ENCODE results near the gene CCIN. TPM values are rescaled to one million over a fixed set of nuclear protein-coding genes. Genes with fewer than 3 reads are reported as not detected.
"Not testable (repeated sequence)": the region's sequence is repeated elsewhere in the genome, so short reads cannot be mapped to it uniquely, and the experiment has no call there.

Gene CCIN
- polyA plus RNA-seq, 1 donor = 0.42 TPM

DNA sequence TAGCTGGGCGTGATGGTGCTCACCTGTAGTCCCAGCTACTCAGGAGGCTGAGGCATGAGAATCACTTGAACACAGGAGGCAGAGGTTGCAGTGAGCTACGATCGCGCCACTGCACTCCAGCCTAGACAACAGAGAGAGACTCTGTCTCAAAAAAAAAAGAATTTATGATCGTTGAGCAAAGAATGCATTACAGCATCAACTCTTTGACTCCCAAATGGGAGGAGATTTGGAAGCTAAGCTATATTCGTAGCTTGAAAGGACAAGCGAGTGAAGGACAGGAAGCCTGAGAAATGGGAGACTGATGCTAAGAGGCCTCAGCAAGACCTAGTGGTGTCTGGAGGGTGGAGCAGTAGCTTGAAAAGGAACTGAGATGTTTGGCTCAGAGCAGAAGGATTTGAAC lies 10.3 kb upstream of the CCIN start:
- DNase-seq = no peak

DNA sequence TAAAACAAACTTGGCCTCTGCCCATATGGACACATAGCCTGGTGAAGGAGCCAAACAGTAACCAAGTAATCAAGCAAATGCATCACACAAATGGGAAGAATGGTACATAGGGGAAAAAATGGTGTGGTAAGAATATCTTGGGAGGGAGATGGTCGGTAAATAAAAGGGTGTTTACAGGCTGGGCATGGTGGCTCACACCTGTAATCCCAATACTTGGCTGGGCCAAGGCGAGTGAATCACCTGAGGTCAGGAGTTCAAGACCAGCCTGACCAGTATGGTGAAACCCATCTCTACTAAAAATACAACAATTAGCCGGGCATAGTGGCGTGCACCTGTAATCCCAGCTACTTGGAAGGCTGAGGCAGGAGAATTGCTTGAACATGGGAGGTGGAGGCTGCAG lies 9.7 kb upstream of the CCIN start:
- DNase-seq = not testable (repeated sequence)

DNA sequence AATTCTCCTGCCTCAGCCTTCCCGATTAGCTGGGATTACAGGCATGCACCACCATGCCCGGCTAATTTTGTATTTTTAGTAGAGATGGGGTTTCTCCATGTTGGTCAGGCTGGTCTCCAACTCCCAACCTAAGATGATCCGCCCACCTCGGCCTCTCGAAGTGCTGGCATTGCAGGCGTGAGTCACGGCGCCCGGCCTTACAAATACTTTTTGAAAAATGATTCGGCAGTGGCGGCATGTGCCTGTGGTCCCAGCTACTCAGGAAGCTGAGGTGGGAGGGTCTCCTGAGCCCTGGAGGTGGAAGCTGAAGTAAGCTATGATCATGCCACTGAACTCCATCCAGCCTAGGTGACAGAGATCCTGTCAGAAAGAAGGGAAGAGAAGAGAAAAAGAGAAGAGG lies 9.1 kb upstream of the CCIN start:
- DNase-seq = not testable (repeated sequence)

DNA sequence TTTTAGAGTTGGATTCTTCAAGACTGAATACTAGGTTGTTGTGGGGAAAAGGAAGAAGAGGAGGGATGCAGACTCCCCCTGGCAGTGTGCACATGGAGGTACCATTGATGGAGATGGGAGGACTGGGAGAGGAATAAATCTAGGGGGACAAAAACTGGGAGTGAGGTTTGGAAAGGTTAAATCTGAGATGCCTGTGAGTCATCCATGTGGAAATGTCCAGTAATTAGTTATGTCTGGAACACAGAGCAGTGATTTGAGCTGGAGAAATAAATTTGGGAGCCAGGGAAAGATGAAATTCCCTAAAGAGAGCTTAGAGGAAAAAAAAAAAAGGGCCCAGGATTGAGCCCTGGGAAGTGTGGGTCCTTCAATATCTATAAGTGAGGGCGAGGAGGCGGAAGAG lies 8.0 kb upstream of the CCIN start:
- no peak for DNase-seq

DNA sequence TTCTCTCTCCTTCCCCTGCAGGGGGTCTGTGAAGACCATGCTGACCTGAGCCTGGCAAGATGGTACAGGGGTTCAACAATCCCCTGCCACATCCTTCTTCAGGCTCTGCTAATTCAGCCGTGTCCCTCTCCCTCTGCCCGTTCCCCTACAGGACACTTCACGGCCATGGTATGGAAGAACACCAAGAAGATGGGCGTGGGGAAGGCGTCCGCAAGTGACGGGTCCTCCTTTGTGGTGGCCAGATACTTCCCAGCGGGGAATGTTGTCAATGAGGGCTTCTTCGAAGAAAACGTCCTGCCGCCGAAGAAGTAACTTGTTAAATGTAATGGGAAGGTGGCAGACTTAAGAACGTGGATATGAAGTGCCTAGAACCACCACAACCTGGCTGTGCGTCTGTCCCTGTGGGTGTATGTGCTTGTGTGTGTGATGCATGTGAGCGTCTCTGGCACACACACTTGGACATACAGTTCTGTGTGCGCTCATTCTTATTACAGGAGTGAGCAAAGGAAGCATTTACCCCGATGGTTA lies 6.9 kb upstream of the CCIN start:
- DNase-seq = no peak

DNA sequence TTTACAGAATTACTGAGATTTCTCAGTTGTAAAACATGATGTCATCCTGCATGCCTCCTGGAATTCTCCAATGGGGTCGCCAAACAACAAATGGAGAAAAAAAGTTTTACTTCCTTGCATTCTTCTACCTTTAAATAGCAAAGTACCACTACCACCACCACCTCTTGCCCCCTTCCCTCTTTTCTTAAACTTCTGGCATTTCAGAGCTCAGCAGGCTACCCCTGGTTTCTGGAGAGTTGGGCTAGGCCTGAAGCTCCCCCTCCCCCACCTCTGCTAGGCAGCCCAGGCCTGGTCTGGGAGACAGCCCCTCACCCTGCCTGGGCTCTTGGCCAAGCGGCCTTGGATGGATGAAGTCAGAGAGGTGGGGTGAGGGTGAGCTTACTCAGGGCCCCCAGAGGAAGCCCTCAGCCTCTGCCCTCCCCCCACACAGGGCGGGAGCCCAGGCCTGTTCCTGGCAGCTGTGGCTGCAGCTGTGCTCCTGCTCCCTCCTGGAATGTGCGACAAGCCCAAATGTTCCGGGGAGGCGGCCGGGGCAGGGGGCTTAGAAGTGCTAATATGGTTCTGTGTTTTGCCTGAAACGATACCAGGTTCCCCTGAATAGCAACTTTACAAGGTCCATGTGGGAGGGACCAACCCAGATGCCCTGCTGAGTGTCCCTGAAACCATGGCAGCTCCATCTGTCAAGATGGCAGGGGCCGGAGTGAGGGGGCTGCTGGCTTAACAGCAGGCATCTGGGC lies 6.0 kb upstream of the CCIN start:
- DNase-seq = peak; percentile 89

DNA sequence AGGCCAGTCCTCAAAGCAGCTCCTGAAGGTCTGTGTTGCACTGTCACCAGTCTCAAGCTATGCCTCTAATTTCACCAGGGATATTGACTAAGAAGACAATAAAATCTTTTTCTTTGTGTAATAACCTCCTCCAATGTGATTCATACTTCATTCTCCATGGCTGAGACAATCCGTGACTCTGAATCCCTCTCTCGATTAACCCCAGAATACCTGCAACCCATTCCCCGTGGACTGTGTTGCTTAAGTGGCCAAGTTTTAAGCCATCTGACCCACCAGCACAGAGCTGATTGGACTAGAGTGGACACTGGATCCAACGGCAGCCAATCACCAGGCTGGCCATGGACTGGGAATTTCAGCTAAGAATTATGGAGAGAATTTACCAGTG lies 5.4 kb upstream of the CCIN start:
- DNase-seq = no peak

DNA sequence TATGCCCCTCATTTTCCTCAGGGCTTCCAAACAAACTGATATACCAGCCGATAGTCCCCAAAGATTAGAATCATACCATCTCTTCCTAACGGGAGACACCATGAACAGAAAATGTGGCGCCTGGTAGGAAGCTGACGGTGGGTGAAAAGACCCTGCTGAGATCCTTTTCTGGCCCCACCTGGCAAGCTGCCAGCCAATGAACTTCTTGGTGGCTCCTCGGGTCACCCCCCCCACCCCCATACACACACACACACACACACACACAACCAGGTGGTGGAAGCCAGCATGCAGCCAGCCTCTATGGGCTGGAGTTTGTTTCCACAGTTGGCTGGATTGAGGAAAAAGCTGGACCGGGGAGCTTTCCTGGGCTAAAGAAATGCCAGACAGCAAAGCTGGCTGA lies 4.8 kb upstream of the CCIN start:
- no peak for DNase-seq

DNA sequence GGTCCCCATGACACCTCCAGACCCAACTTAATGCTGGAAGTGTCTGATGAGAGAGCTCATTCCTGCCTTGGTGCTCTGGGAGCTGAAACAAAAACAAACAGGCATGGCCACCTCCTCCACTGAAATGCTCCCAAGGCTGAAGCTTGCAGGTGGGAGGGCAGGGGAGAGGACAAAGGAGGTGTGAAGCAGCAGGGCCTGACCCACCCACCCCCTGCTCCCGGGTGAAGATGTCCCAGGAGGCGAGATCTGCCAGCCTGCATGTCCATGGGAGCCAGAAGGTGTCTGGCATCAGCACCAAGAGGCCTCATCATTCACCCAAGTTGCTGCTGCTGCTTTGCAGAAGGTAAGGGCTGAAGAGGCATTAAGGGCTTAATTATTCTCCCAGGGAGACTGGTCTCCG lies 4.2 kb upstream of the CCIN start:
- DNase-seq = no peak

DNA sequence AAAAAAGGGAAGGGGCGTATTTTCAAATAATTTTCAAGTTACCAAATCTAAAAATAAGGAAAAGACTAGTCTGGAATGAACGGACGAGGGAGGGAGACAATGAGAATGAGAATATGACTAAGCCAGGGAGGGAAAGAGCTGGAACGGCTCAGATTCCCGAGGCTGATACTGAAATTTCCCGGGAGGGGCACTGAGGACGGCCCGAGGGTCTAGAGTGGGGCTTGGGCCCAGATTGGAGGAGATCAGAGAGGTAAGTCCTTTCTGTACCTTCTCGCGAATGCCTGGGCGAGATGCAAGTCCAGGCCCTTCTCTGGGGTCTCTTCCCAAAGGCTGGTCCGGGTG lies 3.4 kb upstream of the CCIN start:
- DNase-seq = no peak

DNA sequence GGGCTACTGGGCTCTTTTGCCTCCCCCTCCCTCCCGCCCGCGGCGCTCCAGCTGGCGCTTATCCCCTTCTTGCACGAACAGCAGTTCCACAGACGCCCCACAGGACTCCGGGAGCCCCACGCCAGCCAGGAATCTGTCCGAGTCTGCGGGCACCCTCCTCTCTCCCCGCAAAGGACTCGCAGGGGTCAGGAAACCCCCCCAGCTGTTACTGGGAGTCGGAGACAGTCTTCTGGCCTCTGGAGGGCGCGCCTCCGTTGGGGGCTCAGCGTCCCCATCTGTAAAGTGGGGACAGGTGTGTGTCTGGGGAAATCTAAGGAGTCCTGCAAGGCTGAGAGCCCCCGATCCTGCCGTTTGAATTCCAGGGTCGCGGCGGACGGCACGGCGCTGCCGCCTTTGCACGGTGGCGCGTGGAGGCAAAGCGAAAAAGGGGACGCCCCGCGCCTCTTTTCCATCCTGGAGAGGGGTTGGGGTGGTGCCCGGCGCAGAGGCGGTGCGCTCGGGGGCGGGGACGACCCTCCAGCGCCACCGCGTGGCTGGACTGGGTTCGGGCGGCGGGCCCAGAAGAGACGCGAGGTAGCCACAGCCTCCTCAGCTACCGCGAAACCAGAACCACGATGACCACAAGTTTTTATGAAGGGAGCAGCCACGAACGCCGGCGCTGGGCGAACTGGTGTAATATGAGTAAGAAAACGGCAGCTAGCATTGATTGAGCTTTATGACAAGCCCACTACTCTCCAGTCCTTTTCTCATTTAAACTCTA lies 2.8 kb upstream of the CCIN start:
- DNase-seq = no peak

DNA sequence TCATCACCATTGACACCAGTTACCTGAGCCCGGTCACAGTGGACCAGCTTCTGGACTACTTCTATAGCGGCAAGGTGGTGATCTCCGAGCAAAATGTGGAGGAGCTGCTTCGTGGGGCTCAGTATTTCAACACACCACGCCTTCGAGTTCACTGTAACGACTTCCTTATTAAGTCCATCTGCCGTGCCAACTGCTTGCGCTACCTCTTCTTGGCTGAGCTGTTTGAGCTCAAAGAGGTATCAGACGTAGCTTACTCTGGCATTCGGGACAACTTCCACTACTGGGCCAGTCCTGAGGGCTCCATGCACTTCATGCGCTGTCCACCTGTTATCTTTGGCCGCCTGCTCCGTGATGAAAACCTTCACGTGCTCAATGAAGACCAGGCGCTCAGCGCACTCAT lies 520 bp downstream of the CCIN start:
- DNase-seq = no peak

DNA sequence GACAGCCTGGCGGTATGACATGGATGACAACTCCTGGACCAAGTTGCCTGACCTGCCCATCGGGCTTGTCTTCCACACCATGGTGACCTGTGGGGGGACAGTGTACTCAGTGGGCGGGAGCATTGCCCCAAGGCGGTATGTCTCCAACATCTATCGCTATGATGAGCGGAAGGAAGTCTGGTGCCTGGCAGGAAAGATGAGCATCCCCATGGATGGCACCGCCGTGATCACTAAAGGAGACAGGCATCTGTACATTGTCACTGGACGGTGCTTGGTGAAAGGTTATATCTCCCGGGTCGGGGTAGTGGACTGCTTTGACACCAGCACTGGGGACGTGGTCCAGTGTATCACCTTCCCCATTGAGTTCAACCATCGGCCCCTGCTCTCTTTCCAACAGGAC lies 1.3 kb downstream of the CCIN start:
- DNase-seq = no peak

DNA sequence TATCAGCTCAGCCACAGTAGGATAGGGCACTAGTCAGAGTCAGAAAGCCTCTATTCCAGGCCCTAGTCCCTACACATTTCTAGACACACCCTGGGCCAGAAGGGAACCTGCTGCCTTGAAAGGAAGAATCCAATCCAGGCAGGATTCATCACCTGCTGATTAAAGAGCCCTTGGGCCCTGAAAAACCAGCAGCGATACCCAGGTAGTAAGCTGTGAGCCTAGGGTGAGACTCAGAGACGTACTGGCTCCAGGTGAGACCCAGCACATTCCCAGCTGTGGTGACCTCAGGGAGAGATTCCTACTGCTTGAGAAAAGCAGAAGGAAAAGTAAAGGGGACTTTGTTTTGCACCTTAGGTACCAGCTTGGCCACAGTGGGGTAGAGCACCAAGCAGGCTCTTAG lies 4.7 kb downstream of the CCIN start:
- no peak for DNase-seq

DNA sequence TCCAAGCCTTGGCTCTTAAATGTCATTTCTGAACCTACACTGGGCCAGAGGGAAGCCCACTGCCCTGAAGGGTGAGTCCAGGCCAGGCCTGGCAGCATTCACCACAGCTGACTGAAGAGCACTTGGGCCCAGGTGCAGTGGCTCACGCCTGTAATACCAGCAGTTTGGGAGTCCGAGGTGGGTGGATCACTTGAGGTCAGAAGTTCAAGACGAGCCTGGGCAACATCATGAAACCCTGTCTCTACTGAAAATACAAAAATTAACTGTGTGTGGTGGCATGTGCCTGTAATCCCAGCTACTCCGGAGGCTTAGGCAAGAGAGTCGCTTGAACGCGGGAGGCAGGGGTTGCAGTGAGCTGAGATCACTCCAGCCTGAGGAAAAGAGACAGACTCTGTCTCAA lies 5.1 kb downstream of the CCIN start:
- no peak for DNase-seq

DNA sequence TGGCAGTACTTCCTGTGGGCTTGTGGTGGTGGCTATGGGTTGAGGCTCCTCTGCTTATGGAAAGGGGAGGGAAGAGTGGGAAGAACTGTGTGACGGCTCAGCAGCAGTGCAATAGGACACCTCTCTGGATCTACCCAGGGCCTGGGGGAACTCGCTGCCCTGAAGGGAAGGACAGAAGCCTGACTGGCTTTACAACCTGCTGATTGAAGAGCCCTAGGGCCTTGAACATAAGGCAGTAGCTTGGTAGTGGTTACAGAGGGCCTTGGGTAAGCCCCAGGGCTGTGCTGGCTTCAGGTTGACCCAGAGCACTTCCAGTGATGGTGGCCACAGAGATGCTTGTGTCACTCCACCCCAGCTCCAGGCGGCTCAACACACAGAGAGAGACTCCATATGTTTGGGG lies 5.5 kb downstream of the CCIN start:
- DNase-seq = no peak

DNA sequence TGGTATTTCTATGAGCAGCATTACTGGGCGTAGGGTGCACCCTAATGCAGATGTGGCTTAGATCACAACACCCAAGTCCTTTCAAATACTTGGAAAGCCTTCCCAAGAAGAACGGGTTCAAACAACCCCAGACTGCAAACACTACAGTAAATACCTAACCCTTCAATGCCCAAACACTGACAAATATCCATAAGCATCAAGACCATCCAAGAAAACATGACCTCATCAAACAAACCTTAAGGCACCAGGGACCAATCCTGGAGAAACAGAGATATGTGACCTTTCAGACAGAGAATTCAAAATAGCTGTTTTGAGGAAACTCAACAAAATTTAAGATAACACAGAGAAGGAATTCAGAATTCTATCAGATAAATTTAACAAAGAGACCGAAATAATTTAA lies 6.0 kb downstream of the CCIN start:
- DNase-seq = not testable (repeated sequence)

DNA sequence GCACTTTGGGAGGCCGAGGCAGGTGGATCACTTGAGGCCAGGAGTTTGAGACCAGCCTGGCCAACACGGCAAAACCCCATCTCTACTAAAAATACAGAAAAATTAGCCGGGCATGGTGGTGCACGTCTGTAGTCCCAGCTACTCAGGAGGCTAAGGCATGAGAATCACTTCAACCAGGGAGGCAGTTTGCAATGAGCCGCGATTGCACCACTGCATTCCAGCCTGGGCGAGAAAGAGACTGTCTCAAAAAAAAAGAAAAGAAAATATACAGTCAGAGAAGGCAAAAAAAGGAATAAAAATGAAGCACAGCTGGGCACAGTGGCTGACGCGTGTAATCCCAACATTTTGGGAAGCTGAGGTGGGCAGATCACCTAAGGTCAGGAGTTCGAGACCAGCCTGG lies 7.3 kb downstream of the CCIN start:
- not testable (repeated sequence) for DNase-seq

DNA sequence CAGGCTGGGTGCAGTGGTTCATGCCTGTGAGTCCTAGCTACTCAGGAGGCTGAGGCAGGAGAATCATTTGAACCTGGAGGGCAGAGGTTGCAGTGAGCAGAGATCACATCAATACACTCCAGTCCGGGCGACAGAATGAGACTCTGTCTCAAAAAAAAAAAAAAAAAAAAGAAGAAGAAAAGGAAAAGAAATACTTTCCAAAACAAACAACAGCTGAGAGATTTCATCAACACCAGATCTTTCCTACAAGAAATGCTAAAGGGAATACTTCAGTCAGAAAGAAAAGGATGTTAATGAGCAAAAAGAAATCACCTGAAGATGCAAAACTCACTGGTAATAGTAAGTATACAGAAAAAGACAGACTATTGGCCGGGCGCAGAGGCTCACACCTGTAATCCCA lies 8.4 kb downstream of the CCIN start:
- no peak for DNase-seq

DNA sequence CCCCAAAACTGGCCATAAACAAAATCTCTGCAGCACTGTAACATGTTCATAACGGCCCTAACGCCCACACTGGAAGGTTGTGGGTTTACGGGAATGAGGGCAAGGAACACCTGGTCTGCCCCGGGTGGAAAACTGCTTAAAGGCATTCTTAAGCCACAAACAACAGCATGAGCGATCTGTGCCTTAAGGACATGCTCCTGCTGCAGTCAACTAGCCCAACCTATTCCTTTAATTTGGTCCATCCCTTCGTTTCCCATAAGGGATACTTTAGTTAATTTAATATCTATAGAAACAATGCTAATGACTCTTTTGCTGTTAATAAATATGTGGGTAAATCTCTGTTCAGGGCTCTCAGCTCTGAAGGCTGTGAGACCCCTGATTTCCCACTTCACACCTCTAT lies 11.1 kb downstream of the CCIN start:
- not testable (repeated sequence) for DNase-seq

DNA sequence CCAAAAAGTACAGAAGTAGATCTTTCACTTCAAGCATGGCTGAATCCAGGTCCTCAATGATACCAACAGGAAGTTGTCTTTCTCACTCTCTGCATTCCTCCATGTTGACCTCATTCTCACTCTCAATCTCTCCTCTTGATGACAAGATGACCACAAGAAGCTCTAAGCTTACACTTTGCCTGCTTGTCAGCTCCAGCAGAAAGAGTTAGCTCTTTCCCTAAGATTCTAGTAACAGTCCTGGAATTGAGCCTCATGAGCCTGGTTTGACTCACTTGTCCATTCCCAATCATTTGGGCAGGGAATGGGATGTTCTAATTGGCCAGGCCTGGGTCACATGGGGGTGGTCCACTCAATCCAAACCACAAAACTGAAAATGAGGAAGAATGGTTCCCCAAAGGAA lies 18.2 kb downstream of the CCIN start:
- DNase-seq = no peak

DNA sequence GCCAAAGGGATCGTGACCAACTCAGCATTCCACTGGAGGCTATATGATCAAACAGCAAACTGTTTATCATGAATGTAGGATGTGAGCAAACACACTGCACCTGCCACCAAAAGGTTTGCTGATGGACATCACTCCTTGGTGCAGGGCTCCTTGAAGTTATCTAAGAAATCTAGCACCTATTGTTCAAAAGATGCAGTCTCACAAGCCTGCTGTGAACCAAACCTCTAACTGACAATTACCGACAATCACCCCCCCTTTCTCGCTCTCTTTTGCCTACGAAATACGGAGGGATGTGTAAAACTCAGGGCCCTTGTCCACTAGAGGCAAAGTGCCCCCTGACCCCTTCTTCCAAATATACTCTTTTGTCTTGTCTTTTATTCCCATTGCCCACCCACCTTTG lies 19.0 kb downstream of the CCIN start:
- no peak for DNase-seq

DNA sequence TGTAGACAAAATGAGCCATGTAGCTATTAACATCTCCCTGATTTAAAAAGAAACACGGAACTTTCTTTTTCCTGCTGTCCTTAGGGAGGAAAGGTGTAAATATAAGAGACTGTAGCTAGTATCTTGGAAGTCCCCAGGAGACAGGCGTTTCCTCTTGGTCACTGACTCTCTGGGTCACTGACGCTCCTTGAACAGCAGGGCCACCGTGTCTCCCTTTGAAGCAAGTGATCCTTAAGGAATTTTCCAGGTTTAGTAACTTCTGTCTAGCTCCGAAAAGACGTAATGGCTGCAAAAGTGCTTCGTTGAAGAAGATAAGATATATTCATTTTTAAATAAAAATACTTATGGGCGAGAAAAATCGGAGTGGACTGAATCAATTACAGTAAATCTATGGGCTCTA lies 20.8 kb downstream of the CCIN start:
- DNase-seq = no peak

Measured in left kidney (tissue), 2 donors.